ENCODE results near the gene TMPRSS12. TPM values are rescaled to one million over a fixed set of nuclear protein-coding genes. Genes with fewer than 3 reads are reported as not detected.
"Not testable (repeated sequence)": the region's sequence is repeated elsewhere in the genome, so short reads cannot be mapped to it uniquely, and the experiment has no call there.

Gene TMPRSS12
- total RNA-seq, 6 experiments from 2014 or later: not detected

- DNase-seq: no peak
- H3K27me3 Mint-ChIP-seq (ENCODE audit: insufficient read depth): peaks cover 6% of the 10 kb centered on the region
- peaks cover 7% of the 10 kb centered on the region for H3K4me1 Mint-ChIP-seq (ENCODE audit: low read depth)
- no peak overlapping the region for H3K4me3 Mint-ChIP-seq
- no peak for TF ChIP-seq CTCF (IDR thresholded peaks at IDR 0.05)
- H3K9me3 Mint-ChIP-seq: peaks cover 11% of the 10 kb centered on the region
- peaks cover 10% of the 10 kb centered on the region for H3K36me3 Mint-ChIP-seq (ENCODE audit: low read depth)
- H3K27ac Mint-ChIP-seq: no peak overlapping the region
Observed at GRCh38 chr12:50845021-50845647, 2.4 kb downstream of the TMPRSS12 start.

- Mint-ChIP-seq H3K4me3 (no peak overlapping the region), H3K36me3 (ENCODE audit: low read depth) (no peaks in the 10 kb centered on the region), H3K9me3 (no peaks in the 10 kb centered on the region; the same call in none of the 2 replicates), H3K27ac (no peak overlapping the region), H3K27me3 (ENCODE audit: insufficient read depth) (peaks cover 11% of the 10 kb centered on the region), H3K4me1 (ENCODE audit: low read depth) (peaks cover 7% of the 10 kb centered on the region)
- DNase-seq: no peak
- TF ChIP-seq CTCF (IDR thresholded peaks at IDR 0.05): no peak
Observed at GRCh38 chr12:50848963-50849362, 6.2 kb downstream of the TMPRSS12 start.

GRCh38 chr12:50855218-50855617 lies 12.5 kb downstream of the TMPRSS12 start:
- not testable (repeated sequence) for H3K9me3 Mint-ChIP-seq; H3K4me3 Mint-ChIP-seq; H3K4me1 Mint-ChIP-seq (ENCODE audit: low read depth); DNase-seq; H3K36me3 Mint-ChIP-seq (ENCODE audit: low read depth); H3K27ac Mint-ChIP-seq
- H3K27me3 Mint-ChIP-seq (ENCODE audit: insufficient read depth): peaks cover 15% of the 10 kb centered on the region

- H3K4me3 Mint-ChIP-seq; H3K9me3 Mint-ChIP-seq; H3K36me3 Mint-ChIP-seq (ENCODE audit: low read depth); DNase-seq; H3K4me1 Mint-ChIP-seq (ENCODE audit: low read depth); H3K27ac Mint-ChIP-seq: not testable (repeated sequence)
- H3K27me3 Mint-ChIP-seq (ENCODE audit: insufficient read depth): peaks cover 15% of the 10 kb centered on the region
Observed at GRCh38 chr12:50855679-50856078, 13.0 kb downstream of the TMPRSS12 start.

- no peak for DNase-seq
- Mint-ChIP-seq H3K4me1 (ENCODE audit: low read depth) (peaks cover 15% of the 10 kb centered on the region), H3K36me3 (ENCODE audit: low read depth) (peaks cover 5% of the 10 kb centered on the region; the same call in 1 of the 2 replicates), H3K4me3 (no peak overlapping the region), H3K27me3 (ENCODE audit: insufficient read depth) (peaks cover 3% of the 10 kb centered on the region; the same call in 1 of the 2 replicates), H3K27ac (no peak overlapping the region), H3K9me3 (peaks cover 5% of the 10 kb centered on the region)
- no peak for TF ChIP-seq CTCF (IDR thresholded peaks at IDR 0.05)
Observed at GRCh38 chr12:50859621-50860310, 17.0 kb downstream of the TMPRSS12 start.

- Mint-ChIP-seq H3K4me3 (peak overlapping the region; percentile 44; the same call in 1 of the 2 replicates), H3K27me3 (ENCODE audit: insufficient read depth) (peaks cover 2% of the 10 kb centered on the region; the same call in 1 of the 2 replicates), H3K36me3 (ENCODE audit: low read depth) (peaks cover 10% of the 10 kb centered on the region), H3K4me1 (ENCODE audit: low read depth) (peaks cover 15% of the 10 kb centered on the region), H3K27ac (peak overlapping the region; percentile 91), H3K9me3 (peaks cover 17% of the 10 kb centered on the region)
- TF ChIP-seq CTCF (IDR thresholded peaks at IDR 0.05): no peak
- peak; percentile 76 for DNase-seq
Observed at GRCh38 chr12:50862316-50862715, 19.6 kb downstream of the TMPRSS12 start.

All from HFFc6 (cell line).